C4-2B (cell line): Measurements from ENCODE around the gene RNF152.

Experiments used
- H3K27ac ChIP-seq: fragments of 450-650 bp; 2 replicates; pipeline ENCODE4 v1.5.1; 2017
- ZFX ChIP-seq: fragments of 450-650 bp; IDR thresholded peaks from 2 replicates; pipeline ENCODE4 v1.6.1; 2017
- TF ChIP-seq, protein P1 (sequence below): fragments of 450-650 bp; conservative IDR thresholded peaks from 2 replicates; pipeline ENCODE4 v1.5.1; 2017; ENCODE audit warnings: mild to moderate bottlenecking

RNF152 gene

GRCh38 chr18:61865466-61866175, 27.2 kb downstream of the RNF152 start:
- TF ChIP-seq ZFX = no peak
- TF ChIP-seq, protein P1, sequence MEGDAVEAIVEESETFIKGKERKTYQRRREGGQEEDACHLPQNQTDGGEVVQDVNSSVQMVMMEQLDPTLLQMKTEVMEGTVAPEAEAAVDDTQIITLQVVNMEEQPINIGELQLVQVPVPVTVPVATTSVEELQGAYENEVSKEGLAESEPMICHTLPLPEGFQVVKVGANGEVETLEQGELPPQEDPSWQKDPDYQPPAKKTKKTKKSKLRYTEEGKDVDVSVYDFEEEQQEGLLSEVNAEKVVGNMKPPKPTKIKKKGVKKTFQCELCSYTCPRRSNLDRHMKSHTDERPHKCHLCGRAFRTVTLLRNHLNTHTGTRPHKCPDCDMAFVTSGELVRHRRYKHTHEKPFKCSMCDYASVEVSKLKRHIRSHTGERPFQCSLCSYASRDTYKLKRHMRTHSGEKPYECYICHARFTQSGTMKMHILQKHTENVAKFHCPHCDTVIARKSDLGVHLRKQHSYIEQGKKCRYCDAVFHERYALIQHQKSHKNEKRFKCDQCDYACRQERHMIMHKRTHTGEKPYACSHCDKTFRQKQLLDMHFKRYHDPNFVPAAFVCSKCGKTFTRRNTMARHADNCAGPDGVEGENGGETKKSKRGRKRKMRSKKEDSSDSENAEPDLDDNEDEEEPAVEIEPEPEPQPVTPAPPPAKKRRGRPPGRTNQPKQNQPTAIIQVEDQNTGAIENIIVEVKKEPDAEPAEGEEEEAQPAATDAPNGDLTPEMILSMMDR = no peak
- no peak overlapping the region for H3K27ac ChIP-seq

GRCh38 chr18:61861372-61861771, 31.4 kb downstream of the RNF152 start:
- no peak overlapping the region for H3K27ac ChIP-seq

GRCh38 chr18:61860302-61860701, 32.5 kb downstream of the RNF152 start:
- TF ChIP-seq, protein P1 = no peak
- no peak for TF ChIP-seq ZFX
- H3K27ac ChIP-seq = no peak overlapping the region

More at GRCh38 chr18:61861372-61861771, 31.4 kb downstream of the RNF152 start:
- no peak for TF ChIP-seq ZFX
- TF ChIP-seq, protein P1 = no peak

DNA sequence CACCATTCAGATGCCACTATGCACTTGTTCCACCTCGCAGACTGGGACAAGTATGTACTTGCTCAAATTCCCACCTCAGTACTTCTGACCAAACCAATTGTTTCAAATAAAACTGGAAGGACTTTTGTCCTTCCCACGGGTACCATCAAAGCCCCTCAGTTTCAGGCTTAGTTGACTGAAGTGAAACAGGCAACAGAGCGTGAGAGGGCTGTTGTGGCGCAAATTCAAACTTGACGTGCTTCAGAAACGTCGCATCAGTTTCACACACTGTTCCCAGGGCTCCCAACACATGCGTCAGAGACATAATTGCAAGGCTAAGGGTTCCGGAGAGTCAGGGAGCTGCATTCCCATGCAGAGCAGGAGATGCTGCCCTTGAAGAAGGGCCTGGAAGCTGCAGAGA, 33.7 kb downstream of the RNF152 start:
- H3K27ac ChIP-seq = no peak overlapping the region
- TF ChIP-seq, protein P1 = no peak
- no peak for TF ChIP-seq ZFX

GRCh38 chr18:61856678-61857077, 36.1 kb downstream of the RNF152 start:
- TF ChIP-seq, protein P1 = no peak
- TF ChIP-seq ZFX = no peak
- no peak overlapping the region for H3K27ac ChIP-seq

DNA sequence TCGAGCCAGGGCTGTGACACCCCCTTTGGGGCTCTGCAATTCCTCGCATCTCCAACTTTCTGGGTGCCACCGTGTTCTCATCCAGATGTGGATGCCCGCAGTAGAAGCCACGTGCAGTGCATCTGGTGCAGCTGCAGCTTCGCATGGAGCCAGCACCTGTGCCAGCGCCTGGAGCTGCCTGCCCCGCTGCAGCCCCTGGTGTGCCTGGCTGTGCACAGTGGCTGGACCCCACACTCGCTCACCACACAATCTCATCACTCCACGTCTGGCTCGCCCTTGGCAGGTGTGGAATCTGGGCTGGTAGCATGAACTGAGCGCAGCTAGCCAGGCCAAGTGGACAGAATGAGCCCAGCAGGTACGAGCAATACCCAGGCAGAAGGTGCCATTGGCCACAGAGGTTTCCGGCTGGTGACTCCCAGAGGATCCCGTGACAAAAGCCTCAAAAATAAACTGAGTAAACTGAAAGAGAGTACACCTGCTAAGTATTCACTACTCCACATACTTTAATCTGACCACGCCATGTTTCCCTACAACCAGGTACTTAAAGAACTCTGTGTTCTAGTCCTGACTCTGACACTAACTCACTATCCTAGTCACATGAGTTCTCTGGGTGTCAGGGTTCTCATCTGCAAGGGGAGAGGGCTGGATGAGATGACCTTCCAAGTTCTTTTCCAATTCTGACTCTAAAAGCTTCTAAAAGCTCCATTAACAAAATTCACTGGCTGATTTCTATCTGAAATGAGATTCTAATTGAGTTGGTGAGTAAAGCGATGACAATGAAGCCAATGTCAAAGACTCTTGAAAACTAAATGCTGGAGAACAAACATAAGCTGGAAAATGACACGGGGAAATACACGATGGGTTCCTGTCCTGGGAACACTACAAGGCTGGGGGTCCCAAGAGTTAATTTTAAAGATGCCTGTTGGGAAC, 37.1 kb downstream of the RNF152 start:
- TF ChIP-seq, protein P1 = no peak
- TF ChIP-seq ZFX = no peak
- H3K27ac ChIP-seq = no peak overlapping the region
